ENCODE measurements around the gene RHEB.

Gene RHEB

GRCh38 chr7:151448261-151449252 is 71.1 kb downstream of the RHEB start:
- peak; percentile 90 for DNase-seq (ENCODE audit: low spot score)

GRCh38 chr7:151447901-151448260 is 71.8 kb downstream of the RHEB start:
- DNase-seq (ENCODE audit: low spot score): no peak

GRCh38 chr7:151447312-151447711 is 72.4 kb downstream of the RHEB start:
- no peak for DNase-seq (ENCODE audit: low spot score)

GRCh38 chr7:151446412-151446811 is 73.3 kb downstream of the RHEB start:
- DNase-seq (ENCODE audit: low spot score): no peak

GRCh38 chr7:151444632-151445031 is 75.1 kb downstream of the RHEB start:
- no peak for DNase-seq (ENCODE audit: low spot score)

- no peak for DNase-seq (ENCODE audit: low spot score)
Measured at GRCh38 chr7:151442776-151443496, 76.8 kb downstream of the RHEB start.

- DNase-seq (ENCODE audit: low spot score): no peak
Measured at GRCh38 chr7:151440799-151441445, 78.8 kb downstream of the RHEB start.

- DNase-seq (ENCODE audit: low spot score): no peak
Measured at GRCh38 chr7:151439855-151440798, 79.6 kb downstream of the RHEB start, which contains the start of gene CRYGN. Gene CRYGN, minus strand, starts transcription at chr7:151440141. Its CDS starts 224 bp downstream, at chr7:151439917.

- no peak for DNase-seq (ENCODE audit: low spot score)
Measured at GRCh38 chr7:151438864-151439601, 80.7 kb downstream of the RHEB start.

GRCh38 chr7:151437866-151438516 is 81.7 kb downstream of the RHEB start:
- DNase-seq (ENCODE audit: low spot score): no peak

GRCh38 chr7:151437159-151437553 is 82.5 kb downstream of the RHEB start:
- DNase-seq (ENCODE audit: low spot score): no peak

GRCh38 chr7:151436446-151437158 is 83.1 kb downstream of the RHEB start:
- DNase-seq (ENCODE audit: low spot score): no peak

- no peak for DNase-seq (ENCODE audit: low spot score)
Measured at GRCh38 chr7:151435971-151436370, 83.7 kb downstream of the RHEB start.

- DNase-seq (ENCODE audit: low spot score): no peak
Measured at GRCh38 chr7:151435103-151435916, 84.4 kb downstream of the RHEB start.

- DNase-seq (ENCODE audit: low spot score): no peak
Measured at GRCh38 chr7:151434549-151434948, 85.1 kb downstream of the RHEB start.

- DNase-seq (ENCODE audit: low spot score): no peak
Measured at GRCh38 chr7:151433721-151434400, 85.8 kb downstream of the RHEB start.

- DNase-seq (ENCODE audit: low spot score): no peak
Measured at GRCh38 chr7:151432658-151433521, 86.8 kb downstream of the RHEB start.

Data from hepatic stellate cell (primary cell).